Stimulated activated CD4-positive, alpha-beta T cell treated with anti-CD3 and anti-CD28 coated beads, Interleukin-1b, Interleukin-23, amount 100 ng/mL, for 48 hours (primary cell): Measurements from ENCODE around the gene SMPD3.

Experiments
- DNase-seq: peaks from one replicate; pipeline ENCODE4 v3.0.0-alpha.2; 2020

SMPD3 gene

DNA sequence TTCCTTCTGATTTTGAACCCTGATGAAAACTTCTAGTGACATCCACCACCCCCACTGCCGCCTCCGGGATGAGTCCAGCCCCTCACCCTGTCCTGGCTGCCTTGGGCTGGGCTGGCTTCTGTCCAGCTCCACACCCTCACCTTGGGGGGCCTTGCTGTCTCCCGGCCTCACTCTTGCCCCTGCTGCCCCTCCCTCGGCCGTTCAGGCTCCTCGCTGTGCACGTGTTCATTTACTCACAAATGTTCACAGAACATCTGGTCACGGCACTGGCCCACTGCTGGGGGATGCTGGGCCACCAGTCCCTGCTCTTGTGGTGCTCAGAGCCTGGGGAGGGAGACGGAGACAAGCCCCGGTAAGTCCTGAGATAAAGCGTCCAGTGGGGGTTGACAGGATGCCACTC, 96.8 kb downstream of the SMPD3 start:
- DNase-seq: no peak

DNA sequence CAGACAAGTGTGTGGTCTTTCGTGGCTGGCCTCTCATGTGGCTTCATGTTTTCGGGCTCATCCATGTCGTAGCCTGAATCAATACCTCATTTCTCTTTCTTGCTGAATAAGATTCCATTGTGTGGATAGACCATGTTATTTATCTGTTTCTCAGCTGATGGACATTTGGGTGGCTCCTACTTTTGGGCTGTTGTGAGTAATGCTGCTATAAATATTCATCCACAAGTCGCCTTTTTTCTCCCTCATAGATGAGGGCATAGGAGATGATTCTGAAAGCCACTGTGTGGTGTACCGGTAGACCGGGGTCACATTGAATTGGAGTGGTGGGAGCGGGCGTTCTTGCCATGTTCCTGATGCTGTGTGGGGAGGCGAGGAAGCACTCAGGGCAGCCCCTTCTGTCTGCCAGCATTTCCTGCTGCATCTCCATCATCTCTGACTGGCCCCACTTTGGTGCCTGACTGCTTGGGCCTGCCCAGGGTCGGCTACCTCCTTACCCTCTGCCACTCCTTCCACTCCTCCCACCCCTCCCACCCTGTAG, 97.4 kb downstream of the SMPD3 start:
- no peak for DNase-seq

DNA sequence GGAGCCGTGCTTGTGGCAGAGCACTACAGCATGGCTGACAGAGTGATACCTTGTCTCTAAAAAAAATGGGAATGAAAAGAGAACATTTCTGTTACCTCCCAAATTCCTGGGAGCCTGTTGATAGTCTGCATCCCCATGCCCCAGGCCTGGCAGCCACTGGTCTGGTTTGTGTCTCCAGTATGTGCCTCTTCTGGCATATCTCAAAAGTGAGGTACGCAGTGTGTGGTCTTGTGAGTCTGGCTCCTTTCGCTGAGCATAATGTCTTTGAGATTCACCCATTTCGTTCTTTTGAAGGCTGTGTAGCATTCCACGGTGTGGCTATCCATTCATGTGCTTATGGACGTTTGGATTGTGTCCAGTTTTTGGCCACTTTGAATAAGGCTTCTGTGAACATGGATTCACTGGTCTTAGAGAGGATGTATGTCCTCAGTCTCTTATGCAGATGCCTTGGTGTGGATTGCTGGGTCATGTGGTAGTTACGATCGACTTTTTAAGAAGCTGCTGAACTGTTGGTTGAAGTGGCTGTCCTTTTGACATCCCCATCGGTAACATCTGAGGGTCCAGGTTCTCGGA, 98.4 kb downstream of the SMPD3 start:
- DNase-seq: no peak

DNA sequence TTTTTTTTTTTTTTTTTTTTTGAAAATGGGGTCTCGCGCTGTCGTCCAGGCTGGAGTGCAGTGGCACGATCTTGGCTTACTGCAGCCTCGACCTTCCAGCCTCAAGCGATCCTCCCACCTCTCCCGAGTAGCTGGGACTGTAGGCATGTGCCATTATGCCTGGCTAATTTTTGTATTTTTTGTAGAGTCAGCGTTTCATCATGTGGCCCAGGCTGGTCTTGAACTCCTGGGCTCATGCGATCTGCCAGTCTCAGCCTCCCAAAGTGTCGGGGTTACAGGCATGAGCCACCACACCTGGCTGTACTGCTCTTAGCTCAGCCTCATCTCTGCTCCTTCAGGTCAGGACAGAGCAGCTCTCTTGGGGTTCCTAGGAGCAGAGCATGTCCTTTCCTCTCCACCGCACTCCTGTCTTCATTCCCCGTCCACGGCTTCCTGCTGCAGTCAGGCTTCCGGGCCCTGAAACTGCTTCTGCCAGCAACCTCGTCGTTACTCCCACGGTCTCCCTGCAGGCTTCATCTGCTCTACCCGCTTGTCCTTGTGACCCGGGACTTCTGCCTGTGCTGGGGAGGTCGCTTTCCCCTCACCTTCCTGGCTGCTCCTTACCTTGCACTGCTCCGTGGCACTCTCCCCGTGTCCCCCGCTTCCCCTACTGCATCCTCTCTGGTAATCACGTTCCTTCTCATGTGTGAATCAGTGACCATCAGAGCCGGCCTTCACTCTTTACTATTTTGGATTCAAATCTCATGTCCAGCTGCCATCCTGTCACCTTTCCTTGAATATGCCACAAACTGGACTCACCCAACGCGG, 99.5 kb downstream of the SMPD3 start:
- no peak for DNase-seq

DNA sequence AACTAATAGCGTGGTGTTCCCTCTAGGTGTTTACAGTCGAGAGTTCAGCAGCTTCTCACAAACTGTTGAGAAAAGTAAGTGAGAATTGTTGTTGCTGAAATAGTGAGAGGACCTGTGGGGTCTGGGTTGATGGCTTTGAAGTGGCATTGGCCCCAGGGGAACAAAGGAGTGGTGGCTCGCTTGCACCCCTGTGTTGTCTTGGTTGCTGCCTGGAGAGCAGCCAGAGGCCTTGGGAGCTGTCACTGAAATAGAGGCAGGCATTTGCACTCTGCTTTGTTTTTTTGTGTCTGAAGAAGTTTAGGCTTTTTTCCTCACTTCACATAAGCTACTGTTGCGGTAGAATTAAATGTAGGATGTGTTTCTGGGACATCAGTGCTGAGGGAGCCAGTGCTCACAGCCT, 100.7 kb downstream of the SMPD3 start:
- no peak for DNase-seq

DNA sequence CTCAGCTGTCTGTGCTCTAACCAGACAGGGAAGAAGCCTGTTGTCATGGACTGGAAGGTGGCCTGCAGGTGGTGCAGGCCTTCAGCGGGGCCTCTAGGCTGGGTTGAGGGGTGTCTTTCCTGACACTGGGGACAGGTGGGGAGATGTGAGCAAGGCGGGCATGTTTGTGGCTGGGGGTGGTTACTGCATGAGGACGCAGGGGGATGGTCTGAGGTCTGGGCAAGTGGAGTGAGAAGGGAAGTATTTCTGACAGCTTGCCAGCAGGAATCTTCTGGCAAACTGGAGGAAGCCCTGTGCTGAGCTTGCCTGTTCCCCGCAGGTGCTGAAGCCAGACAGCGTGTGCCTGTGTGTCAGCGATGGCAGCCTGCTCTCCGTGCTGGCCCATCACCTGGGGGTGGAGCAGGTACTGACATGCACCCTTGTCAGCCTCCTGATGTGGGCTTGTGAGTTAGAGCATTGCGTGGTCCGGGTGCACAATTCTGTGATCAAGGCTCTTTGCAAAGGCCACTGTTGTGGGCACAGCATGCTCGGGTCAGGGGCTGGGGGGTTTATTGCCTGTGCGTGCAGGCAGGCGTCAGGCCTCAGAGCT, 101.3 kb downstream of the SMPD3 start:
- DNase-seq: no peak

DNA sequence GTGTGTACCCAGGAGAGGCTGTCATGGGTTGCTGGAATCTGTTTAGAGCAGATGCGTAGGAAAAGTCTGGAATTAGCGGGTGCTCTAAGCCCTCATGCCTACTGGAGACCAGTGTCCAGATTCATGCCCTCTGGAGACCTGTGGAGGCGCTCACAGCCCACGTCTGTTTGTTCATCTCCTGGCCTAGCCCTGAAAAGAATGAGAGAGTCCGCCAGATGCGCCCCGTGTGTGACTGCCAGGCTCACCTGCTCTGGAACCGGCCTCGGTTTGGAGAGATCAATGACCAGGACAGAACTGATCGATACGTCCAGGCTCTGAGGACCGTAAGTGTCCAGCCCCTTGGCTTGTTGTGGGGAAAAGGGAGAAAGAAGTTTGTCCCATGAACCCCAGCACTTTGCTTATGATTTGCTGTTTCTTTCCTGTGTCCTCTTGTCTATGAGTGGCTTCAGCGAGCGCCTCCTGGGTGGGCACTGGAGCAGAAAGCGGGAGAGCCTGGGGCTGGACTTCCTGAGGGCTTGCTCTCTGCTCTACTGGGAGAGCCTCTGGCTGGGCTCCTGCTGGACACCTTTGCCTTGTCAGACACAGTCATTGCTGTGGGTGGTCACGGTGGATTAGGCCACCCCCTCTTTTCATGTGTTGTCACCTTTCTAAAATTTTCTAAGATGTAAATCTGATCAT, 102.2 kb downstream of the SMPD3 start:
- no peak for DNase-seq

DNA sequence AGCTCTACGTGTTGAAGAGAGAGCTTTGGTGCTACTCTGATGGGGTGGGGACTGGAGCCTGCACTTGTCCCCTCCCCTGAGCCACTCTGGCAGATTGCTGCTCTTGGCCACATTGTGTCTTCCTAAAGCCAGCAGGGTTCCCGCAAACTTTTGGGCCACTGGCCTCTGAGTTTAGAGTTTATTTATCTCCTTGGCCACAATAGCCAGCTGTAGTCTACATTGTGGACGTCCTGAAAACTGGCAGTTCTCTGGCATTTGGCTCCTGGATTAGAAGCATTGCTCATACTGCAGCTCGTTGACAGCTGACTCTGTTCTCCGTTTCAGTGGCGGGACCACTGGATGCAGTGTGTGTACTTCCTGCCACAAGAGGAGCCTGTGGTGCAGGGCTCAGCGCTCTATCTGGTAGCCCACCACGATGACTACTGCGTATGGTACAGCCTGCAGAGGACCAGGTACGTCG, 102.9 kb downstream of the SMPD3 start:
- no peak for DNase-seq

DNA sequence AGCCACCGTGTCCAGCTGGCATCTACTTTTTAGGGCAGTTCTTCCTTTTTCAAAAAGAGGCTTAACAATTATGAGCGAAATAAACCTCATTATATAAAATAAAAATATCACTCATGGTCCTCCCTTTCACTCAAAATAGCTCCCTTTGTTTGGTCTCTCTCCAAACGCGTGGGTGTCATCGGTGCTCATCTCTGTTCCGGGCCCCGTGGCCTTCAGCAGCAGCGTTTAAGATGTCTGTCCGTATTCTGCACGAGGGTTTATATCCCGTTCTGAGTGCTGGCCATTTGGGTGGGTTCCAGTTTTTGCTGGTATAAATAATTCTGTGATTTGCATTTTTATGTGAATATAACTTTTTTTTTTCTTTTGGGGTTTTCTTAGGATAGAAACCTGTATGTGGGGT, 104.1 kb downstream of the SMPD3 start:
- DNase-seq: no peak

DNA sequence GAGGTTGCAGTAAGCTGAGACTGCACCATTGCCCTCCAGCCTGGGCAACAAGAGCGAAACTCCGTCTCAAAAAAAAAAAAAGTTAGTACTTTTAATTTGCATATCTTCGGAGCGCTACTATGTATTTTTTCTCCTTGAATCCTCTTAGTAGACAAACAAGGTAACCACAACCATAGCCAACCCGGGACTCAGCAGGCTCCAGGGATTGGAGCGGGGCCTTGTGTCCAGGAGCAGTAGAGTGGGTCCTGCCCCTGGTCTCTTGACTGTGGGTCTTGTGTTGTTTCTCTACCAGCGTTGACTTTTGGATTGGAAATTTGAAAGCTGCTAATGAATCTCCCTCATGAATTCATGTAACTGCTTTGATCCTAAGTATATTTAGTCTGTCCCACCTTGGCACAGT, 105.2 kb downstream of the SMPD3 start:
- DNase-seq: no peak

DNA sequence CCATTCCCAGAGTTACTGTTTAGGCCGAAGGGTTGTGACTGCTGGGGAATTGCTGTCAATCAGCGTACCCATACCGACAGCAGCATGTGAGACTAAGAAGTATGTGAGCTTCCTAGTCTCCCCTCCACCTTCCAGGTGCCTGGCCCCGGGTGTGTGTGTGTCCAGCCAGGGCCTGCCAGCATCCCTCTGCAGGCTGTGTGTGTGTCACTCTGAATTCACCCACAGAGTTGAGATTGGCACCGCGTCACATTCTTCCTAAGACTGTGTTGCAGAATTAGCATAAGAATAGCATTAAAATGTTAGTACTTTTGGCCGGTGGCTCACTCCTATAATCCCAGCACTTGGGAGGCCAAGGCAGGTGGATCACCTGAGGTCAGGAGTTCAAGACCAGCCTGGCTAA, 105.7 kb downstream of the SMPD3 start:
- no peak for DNase-seq

DNA sequence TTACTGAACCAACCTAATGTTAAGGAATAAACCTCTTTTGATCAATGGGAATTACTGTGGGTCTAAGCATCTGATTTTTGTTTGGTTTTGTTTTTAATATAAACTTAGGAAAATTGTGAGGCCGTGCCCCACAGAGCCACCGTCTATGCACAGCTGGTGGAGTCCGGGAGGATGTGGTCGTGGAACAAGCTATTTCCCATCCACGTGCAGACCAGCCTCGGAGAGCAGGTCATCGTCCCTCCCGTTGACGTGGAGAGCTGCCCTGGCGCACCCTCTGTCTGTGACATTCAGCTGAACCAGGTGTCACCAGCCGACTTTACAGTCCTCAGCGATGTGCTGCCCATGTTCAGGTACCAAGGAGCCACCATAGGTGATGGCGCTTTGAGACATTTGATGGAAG, 109.1 kb downstream of the SMPD3 start:
- DNase-seq: no peak

DNA sequence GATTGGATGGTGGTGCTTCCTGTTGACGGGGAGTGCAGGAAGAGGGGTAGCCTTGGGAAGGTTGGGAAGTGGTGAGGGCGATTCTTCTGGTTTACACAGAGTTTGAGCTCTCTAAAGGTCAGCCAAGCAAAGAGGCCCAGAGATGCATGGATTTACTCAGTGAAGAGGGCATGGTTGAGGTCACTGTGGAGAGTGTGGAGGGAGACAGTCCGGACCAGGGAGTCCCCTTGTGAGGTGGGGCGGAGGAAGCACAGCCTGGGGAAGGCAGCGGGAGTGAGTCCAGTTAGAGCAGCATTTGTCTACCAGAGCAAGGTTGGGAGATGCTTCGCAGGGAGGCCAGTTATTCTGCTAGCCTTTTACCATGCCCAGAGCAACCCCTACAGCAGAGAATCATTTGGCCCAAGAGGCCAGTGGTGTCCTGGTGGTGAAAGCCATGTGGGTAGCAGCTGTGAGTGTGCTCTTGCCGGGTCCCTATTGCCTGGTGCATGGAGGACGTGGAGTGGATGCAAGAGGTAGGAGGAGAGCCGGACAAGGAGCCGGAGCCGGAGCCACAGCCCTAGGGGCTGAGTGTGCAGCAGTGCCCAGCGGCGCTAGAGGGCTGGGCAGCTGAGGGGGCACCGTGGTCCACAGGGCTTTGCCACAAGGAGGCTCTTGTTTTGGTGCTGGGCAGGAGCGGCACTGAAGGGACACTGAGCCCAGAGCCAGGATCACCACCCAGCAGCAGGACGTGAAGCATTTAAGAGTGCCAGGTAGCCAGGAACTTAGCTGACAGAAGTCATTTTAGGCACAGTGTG, 109.8 kb downstream of the SMPD3 start:
- no peak for DNase-seq

DNA sequence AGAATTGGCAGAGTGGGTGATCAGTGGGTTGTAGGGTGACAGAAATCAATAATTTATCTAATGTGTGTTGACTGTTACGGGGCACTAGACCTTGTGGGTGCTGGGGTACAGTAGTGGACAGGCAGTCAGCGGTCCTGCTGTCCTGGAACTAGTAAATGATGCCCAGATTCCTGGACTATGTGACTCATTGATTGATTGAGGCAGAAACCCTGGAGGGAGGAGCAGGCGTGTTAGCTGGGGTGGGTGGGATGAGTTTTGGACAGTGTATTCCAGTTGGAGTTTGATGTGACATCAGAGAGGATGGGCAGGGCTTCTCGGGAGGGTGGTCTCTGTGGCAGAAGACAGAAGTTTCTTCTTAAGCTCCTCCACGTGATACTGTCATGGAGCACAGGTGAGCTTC, 113.1 kb downstream of the SMPD3 start:
- no peak for DNase-seq

DNA sequence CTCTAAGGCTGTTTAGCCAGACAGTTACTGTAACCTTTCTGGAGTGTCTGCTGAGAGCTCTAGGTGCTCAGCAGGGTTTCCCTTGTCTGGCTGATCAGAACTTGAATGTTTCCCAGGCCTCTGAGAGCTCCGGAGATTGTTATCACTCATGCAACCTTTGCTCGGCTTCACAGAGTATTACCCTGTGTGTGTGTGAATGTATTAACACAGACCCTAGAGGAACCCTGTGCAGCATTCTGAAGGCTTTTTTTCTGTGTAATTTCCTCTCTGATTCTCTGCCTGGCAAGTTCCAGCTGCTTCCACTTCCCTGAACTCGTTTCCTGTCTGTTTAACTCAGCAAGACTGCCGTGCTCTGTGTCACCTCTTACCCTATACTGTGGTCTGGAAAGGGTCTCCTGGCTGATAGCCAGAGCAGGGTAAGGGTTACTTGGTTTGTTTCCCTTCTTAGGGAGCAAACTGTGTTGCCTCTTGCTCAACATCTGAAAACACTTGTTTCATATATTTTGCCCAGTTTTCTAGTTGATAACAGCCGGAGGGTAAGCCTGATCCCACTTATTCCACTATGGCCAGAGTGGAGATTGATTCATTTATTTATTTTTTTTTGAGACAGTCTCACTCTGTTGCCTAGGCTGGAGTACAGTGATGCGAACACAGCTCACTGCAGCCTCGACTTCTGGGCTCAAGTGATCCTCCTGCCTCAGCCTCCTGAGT, 115.7 kb downstream of the SMPD3 start:
- DNase-seq: no peak

DNA sequence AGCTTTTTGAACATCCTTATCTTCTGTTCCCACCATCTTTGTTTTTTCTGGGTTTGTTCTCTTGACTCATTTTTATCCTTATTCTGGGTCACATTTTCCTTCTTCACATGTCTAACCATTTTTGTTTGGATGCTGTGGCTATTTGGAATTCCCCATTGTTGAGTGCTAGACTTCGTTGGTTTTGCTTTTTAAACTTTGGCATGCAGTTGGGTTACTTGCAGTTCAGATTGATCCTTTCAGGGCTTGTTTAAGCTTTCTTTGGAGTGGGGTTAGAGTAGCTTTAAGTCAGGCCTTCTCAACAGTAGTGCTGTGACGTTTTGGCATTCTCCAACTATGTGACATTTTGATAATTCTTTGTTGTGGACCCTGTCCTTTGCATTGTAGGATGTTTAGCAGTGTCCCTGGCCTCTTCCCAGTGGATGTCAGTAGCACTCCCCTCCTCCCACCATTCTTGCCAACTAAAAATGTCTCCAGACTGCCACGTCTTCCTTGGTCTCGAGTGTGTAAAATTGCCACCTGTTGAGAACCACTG, 116.4 kb downstream of the SMPD3 start:
- DNase-seq: no peak

DNA sequence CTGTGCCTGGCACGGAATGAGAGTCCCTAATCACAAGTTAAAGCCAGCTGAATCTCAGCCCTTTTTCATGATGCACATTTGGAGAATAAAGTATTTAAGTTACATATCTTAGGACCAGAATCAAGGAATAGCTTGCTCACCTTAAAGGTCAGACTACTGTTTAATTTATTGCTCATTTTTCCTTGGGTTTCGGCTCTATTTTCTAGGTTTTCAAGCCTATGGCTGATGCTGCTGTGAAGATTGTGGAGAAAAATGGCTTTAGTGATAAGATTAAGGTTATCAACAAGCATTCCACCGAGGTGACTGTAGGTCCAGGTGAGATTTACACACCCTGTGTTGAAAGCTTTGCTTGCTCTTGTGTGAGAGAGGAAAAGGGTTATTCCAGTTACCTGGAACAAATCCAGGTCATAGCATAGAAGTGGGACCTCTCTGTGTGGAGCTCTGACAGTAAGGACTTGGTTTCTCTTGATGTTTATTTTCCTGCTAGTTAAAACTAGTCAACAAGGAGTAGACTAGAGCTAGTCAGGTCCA, 119.4 kb downstream of the SMPD3 start:
- no peak for DNase-seq

DNA sequence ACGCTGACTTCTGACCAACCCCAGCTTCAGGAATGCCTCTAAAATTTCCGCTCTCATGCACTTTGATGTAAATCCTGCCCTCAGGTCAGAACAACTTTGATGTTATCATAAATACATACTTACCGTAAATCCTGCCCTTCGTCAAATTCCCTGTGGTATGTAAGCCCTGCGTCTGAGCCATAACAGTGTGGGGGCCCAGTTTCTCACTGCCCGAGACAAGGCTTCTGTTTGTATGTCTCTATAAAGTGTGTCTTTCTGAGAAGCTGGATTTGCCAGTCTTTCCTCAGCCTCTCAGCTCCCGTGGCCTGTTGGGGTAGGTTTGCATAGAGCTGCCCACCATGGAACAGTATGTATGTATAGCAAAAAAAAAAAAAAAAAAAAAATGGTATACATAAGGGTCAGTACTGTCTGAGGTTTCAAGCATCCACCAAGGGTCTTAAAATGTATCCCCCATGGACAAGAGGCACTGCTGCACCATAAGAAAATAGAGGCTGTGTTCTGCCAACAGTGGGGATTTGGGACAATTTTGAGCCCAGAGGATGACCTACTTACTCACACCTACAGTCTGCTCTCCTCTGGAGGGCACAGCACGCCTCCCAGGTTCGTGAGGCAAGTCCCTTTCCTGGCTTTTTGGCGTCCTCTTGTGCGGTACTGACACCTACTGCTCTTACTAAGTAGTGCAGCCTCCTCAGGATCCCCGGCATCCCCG, 120.0 kb downstream of the SMPD3 start:
- DNase-seq: peak; percentile 81

DNA sequence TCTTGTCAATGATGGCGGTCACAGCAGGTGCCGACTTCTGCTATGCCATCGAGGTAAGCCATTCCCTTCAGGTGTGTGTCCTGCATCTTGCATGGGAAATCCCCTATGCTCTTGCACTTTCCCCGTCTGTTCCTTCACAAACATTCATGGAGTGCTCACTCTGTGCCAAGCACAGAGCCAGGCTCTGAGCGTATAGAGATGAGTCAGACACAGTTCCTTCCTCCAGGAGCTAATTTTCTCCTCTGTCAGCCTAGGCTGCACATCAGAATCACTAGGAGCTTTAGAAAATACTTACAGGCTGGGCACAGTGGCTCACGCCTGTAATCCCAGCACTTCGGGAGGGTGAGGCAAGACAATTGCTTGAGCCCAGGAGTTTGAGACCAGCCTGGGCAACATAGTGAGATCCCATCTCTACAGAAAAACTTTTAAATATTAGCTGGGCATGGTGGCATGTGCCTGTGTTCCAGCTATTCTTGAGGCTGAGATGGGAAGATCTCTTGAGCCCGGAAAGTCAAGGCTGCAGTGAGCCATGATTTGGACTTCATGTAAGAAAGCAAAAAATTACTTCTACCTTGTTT, 123.4 kb downstream of the SMPD3 start:
- DNase-seq: no peak

DNA sequence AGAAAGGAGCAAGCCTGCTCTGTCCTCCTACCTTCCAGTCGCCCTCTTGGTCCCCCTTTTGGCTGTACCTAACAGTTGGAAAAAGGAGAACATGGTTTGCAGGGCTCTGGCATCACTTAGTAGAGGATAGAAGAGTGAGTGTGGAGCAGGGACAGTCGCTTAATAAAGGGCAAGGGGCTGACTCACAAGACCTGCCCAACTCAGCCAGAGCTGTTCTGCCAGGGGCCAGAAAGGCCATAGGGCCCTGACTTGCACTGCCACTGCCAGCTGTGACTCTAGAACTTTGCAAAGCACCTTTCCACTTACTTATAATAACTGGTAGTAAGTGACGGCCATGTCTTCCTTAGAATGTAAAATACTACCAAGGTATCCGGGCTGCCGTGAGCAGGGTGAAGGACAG, 124.0 kb downstream of the SMPD3 start:
- DNase-seq: no peak
